MV-4-11 (cell line): ENCODE measurements around the gene PNMA1.
"Not testable (repeated sequence)": the region's sequence is repeated elsewhere in the genome, so short reads cannot be mapped to it uniquely, and the experiment has no call there.

Experiments
- DNase-seq: peaks from one replicate; lab custom pipeline; 2025; lab: John Stamatoyannopoulos, UW

PNMA1 gene

DNA sequence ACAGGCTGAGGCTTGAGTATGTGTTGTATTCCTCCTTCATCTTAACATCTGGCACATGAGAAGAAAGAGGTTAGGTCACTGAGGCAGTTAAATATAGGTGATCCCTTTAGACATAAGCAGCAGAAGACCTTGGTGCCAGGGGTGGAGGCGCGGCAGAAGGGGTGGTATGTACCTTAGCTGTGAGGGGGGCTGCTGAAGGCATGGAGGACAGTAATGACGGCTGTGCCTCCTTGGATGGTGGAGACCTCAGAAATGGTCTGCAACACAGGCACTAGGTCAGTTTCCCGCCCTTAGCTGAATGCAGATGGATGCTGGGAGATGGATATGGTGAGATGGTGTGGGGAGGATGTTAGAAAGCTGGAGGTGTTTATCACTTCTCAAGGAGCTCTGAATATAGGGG lies 1.5 kb upstream of the PNMA1 start:
- no peak for DNase-seq

DNA sequence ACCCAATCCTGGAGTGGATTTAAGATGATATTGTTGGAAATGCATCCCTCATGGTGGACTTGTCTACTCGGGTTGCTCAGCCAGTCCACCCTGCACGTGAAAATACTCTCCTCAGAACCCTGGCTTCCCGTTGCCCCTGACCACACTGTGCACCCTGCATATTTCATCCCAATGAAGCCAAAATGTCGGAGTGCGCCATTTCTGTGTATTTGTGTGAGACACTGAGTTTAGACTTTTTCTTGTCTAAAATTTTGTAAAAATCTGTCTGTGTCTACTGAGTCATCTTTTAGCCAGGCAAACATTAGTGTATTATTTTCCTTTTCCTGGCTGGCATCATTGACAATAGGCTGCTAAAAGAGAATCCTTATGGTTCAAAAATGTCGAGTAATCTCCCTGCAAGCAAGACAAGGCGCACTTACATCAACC lies 485 bp upstream of the PNMA1 start:
- DNase-seq: no peak

GRCh38 chr14:73713206-73713802 lies 880 bp downstream of the PNMA1 start:
- no peak for DNase-seq

GRCh38 chr14:73712540-73713180 lies 1.5 kb downstream of the PNMA1 start:
- DNase-seq: peak; percentile 54

DNA sequence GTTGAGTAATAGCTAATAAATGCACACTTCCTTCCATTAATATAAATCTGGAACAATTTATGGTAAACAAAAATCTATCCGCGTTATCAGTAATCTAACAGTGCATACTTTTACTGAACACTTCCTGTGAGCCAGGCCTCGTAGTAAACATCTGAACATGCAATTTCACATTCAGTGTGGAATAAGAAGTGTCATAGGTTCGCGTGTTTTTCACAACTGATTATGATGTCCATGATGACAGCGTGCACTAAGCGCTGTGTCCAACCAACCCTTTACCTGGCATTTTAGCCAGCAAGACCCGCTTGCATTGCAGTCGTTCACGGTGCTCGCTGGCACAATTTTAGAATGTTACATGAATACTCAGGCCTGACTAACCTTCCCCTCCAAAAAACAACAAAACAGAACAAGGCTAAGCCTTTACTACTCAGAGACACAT lies 2.1 kb downstream of the PNMA1 start:
- DNase-seq: no peak

GRCh38 chr14:73710737-73711136 lies 3.4 kb downstream of the PNMA1 start:
- DNase-seq: no peak

DNA sequence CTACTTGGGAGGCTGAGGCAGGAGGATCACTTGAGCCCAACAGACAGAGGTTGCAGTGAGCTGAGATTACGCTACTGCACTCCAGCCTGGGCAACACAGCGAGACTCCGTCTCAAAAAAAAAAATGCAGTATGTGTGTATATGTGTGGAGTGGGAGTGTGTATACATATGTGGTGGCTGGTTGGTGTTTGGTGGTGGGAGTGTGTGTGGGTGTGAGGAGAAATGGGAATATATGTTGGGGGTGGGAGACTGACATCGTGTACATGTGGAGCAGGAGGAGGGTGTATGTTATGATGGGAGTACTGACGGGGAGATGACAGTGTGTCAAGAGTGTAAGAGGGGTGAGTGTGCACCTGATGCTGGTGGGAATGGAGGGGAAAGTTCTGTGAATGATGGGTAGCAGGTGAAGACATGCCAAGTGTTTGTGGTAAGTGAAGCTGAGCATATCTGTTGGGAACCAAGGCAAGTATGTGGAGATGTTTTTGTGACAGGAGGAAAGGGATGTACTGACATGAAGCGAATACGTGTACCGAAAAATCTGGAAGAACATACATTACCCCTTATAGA lies 4.2 kb downstream of the PNMA1 start:
- DNase-seq: no peak

- DNase-seq: not testable (repeated sequence)
Observed at GRCh38 chr14:73708076-73708475, 6.1 kb downstream of the PNMA1 start.

GRCh38 chr14:73700325-73700724 lies 13.9 kb downstream of the PNMA1 start:
- DNase-seq: no peak

DNA sequence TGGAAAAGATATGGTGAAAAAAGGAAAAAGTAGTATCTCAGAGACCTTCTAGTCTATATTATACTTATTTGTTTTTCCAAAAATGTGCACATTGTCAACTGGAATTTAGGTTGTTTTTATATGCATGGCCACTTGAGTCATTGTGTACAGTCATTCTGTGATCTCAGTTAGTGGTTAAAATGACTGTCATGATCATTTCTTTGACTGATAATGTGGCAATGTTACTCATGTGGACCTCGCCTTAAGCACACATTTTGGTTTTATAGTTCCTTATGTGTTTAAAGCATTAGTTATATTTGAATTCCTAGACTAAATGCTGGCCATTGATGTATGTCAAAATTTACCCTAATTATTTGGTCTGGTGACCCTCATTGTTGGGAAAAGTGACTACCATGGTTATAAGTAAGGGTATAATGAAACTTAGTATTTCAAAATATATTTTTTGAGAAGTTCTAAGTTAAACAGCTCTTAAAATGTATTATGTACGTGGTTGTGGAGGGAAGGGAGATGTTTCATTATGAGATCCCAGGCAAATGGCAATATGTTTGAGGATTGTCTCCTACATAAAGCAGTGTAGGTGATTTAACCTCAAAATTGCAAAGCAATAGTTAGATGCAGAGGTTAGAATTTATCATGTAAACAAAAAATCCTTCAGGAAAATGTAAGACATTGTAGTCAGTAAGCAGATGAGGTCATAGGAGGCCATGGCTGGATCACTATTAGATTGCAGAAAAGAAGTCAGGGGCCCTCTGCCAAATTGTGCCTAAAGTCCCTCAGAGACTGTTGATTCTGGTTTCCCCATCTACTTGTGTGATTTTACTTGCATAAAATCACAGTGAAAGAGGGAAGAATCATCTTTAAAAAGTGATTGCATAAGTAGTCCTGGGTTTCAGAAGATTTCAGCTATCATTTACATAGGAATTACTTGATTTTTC lies 17.5 kb downstream of the PNMA1 start:
- DNase-seq: peak; percentile 75

DNA sequence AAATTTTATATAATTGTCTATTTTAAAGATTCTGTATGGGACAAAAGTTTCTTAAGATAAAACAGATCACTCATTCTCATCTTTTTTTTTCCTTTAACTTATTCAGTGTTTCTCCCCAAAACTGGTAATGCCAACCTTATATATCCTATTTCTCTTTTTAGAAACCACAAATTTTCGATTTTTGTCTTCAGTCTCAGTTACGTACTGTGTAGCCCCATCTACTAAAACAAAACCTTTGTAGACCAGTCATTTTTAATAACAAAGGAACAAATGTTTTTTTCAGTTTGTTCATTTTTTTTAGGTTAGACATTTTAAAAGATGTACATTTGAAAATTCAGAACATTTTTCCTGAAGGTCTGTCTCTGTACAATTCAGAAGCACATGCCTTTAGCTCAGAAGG lies 18.2 kb downstream of the PNMA1 start:
- peak; percentile 57 for DNase-seq

DNA sequence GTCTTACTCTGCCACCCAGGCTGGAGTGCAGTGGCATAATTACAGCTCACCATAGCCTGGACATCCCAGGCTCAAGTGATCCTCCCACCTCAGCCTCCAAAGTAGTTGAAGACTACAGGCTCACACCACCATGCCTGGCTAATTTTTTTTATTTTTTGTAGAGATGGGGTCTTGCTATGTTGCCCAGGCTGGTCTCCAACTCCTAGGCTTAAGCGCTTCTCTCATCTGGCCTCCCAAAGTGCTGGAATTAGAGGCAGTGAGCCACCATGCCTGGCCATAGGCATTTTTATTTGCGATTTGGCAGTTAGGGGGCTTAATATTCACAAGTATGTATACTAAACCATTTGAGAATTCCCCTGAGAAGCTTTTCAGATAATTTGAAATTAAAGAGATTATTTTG lies 19.1 kb downstream of the PNMA1 start:
- no peak for DNase-seq

GRCh38 chr14:73694083-73694482 lies 20.1 kb downstream of the PNMA1 start:
- DNase-seq: no peak

- no peak for DNase-seq
Observed at GRCh38 chr14:73686901-73687300, 27.3 kb downstream of the PNMA1 start.

DNA sequence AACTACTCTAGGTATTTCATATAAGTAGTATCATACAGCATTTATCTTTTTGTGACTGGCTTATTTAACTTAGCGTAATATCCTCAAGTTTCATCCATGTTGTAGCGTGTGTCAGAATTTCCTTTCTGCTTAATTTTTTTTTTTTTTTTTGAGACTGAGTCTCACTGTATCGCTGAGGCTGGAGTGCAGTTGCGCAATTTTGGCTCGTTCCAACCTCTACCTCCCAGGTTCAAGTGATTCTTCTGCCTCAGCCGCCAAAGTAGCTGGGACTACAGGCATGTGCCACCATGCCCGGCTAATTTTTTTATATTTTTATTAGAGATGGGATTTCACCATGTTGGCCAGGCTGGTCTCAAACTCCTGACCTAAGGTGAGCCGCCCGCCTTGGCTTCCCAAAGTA lies 28.9 kb downstream of the PNMA1 start:
- DNase-seq: no peak

DNA sequence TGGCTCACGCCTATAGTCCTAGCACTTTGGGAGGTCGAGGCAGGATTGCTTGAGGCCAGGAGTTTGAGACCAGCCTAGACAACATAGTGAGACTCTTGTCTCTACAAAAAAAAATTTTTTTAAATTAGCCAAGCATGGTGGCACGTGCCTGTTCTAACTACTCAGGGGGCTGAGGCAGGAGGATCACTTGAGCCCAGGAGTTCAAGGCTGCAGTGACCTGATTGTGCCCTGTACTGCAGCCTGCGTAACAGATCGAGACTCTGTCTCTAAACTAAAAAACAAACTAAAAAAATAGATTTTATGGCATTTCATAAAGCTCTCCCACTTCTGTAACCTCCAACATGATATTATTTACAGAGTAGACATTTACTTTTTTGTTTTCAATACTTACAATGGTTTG lies 29.6 kb downstream of the PNMA1 start:
- no peak for DNase-seq

DNA sequence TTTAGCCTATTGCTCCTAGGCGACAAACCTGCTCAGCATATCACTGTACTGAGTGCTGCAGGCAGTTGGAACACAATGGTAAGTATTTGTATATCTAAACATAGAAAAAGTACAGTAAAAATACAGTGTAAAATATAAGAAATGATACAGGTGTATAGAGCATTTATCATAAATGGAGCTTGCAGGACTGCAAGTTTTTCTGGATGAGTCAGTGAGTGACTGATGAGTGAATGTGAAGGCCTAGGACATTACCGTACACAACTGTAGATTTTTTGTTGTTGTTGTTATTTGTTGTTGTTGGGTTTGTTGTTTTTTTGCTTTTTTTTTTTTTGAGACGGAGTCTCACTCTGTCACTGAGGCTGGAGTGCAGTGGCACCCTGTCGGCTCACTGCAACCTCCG lies 33.4 kb downstream of the PNMA1 start:
- DNase-seq: no peak

- DNase-seq: no peak
Observed at GRCh38 chr14:73678698-73679097, 35.5 kb downstream of the PNMA1 start.

DNA sequence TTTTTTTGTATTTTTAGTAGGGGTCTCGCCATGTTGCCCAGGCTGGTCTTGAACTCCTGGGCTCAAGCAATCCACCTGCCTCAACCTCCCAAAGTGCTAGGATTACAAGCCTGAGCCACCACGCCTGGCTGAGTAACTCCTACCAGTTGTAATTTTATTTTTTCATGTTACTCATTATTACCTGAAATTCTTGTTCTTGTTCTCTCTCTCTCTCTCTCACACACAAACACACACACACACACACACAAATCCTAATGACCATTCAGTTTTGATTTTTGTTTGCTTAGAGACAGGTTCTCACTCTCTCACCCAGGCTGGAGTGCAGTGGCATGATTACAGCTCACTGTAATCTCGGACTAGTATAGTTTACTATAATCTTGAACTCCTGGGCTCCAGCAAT lies 39.2 kb downstream of the PNMA1 start:
- no peak for DNase-seq

- DNase-seq: no peak
Observed at GRCh38 chr14:73667854-73668253, 46.3 kb downstream of the PNMA1 start.

GRCh38 chr14:73666583-73666982 lies 47.6 kb downstream of the PNMA1 start:
- DNase-seq: no peak

- DNase-seq: no peak
Observed at GRCh38 chr14:73665130-73665529, 49.1 kb downstream of the PNMA1 start.
